ENCODE results near the gene FFAR3. TPM values are rescaled to one million over a fixed set of nuclear protein-coding genes. Genes with fewer than 3 reads are reported as not detected.

The FFAR3 gene
- total RNA-seq, 1 donor from 2014 or later, result not detected

DNA sequence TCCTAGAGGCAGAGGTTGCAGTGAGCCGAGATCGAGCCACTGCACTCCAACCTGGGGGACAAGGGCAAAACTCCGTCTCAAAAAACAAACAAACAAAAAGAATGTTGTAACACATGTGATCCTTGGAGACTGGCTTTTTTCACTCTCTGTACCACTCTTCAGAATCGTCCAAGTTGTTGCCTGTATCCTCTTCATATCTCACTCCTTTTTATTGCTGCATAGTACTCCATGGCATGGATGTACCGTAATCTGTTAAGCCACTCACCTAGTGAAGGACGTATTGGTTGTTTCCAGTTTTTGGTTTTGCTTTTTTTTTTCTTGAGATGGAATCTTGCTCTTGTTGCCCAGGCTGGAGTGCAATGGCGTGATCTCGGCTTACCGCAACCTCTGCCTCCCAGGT lies 36.2 kb upstream of the FFAR3 start:
- Histone ChIP-seq H3K36me3 (ENCODE audit: control insufficient read depth, insufficient read depth, low read length) (no peaks in the 10 kb centered on the region), H3K27me3 (ENCODE audit: control insufficient read depth, insufficient read depth, low read length) (peaks cover 3% of the 10 kb centered on the region), H3K4me3 (ENCODE audit: low read depth, low read length) (no peak overlapping the region)
- TF ChIP-seq, protein P1, sequence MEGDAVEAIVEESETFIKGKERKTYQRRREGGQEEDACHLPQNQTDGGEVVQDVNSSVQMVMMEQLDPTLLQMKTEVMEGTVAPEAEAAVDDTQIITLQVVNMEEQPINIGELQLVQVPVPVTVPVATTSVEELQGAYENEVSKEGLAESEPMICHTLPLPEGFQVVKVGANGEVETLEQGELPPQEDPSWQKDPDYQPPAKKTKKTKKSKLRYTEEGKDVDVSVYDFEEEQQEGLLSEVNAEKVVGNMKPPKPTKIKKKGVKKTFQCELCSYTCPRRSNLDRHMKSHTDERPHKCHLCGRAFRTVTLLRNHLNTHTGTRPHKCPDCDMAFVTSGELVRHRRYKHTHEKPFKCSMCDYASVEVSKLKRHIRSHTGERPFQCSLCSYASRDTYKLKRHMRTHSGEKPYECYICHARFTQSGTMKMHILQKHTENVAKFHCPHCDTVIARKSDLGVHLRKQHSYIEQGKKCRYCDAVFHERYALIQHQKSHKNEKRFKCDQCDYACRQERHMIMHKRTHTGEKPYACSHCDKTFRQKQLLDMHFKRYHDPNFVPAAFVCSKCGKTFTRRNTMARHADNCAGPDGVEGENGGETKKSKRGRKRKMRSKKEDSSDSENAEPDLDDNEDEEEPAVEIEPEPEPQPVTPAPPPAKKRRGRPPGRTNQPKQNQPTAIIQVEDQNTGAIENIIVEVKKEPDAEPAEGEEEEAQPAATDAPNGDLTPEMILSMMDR (IDR thresholded peaks at IDR 0.05; ENCODE audit: insufficient read depth, low read length, severe bottlenecking), result no peak
- DNase-seq (ENCODE audit: low read depth) (no peak), FAIRE-seq (no peak)

DNA sequence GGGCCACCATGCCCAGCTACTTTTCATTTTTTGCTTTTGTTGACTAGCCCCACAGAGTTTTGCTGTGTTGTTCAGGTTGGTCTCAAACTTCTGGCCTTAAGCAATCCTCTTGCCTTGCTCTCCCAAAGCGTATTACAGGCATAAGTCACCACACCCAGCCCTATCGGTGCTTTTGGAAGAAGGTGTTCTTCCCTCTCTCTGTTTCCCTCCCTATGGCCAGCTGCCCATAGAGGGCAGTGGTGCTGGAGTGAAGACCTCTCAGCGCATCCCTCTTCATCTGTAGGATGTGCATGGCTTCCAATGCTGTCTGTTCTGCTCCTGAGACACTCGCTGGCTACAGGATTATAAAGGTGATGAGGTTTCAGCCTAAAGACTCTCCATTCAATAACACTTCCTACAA lies 30.6 kb upstream of the FFAR3 start:
- TF ChIP-seq, protein P1 (IDR thresholded peaks at IDR 0.05; ENCODE audit: insufficient read depth, low read length, severe bottlenecking), result no peak
- no peak overlapping the region for H3K4me3 ChIP-seq (ENCODE audit: low read depth, low read length)
- no peaks in the 10 kb centered on the region for H3K27me3 ChIP-seq (ENCODE audit: control insufficient read depth, insufficient read depth, low read length)
- H3K36me3 ChIP-seq (ENCODE audit: control insufficient read depth, insufficient read depth, low read length), result no peaks in the 10 kb centered on the region
- no peak for FAIRE-seq
- no peak for DNase-seq (ENCODE audit: low read depth)

- TF ChIP-seq, protein P1 (IDR thresholded peaks at IDR 0.05; ENCODE audit: insufficient read depth, low read length, severe bottlenecking), result no peak
- Histone ChIP-seq H3K36me3 (ENCODE audit: control insufficient read depth, insufficient read depth, low read length) (no peaks in the 10 kb centered on the region), H3K27me3 (ENCODE audit: control insufficient read depth, insufficient read depth, low read length) (no peaks in the 10 kb centered on the region), H3K4me3 (ENCODE audit: low read depth, low read length) (no peak within 1 kb of the TSS)
- DNase-seq (ENCODE audit: low read depth) (no peak), FAIRE-seq (no peak)
Observed at GRCh38 chr19:35328851-35329285, 29.4 kb upstream of the FFAR3 start, which contains the start of gene CD22. CD22 (plus strand) TSS chr19:35329187; CDS start chr19:35332041, 2,854 bp downstream.

- H3K27me3 ChIP-seq (ENCODE audit: control insufficient read depth, insufficient read depth, low read length), result no peaks in the 10 kb centered on the region
- DNase-seq (ENCODE audit: low read depth) (no peak), FAIRE-seq (no peak)
- H3K36me3 ChIP-seq (ENCODE audit: control insufficient read depth, insufficient read depth, low read length), result no peaks in the 10 kb centered on the region
- no peak overlapping the region for H3K4me3 ChIP-seq (ENCODE audit: low read depth, low read length)
- TF ChIP-seq, protein P1 (IDR thresholded peaks at IDR 0.05; ENCODE audit: insufficient read depth, low read length, severe bottlenecking), result no peak
Observed at GRCh38 chr19:35329323-35329722, 28.9 kb upstream of the FFAR3 start.

GRCh38 chr19:35330475-35330874 lies 27.8 kb upstream of the FFAR3 start:
- H3K27me3 ChIP-seq (ENCODE audit: control insufficient read depth, insufficient read depth, low read length), result no peaks in the 10 kb centered on the region
- no peak overlapping the region for H3K4me3 ChIP-seq (ENCODE audit: low read depth, low read length)
- DNase-seq (ENCODE audit: low read depth), result no peak
- H3K36me3 ChIP-seq (ENCODE audit: control insufficient read depth, insufficient read depth, low read length), result no peaks in the 10 kb centered on the region
- FAIRE-seq, result no peak
- TF ChIP-seq, protein P1 (IDR thresholded peaks at IDR 0.05; ENCODE audit: insufficient read depth, low read length, severe bottlenecking), result no peak

GRCh38 chr19:35331551-35332214 lies 26.6 kb upstream of the FFAR3 start:
- FAIRE-seq (no peak), DNase-seq (ENCODE audit: low read depth) (no peak)
- Histone ChIP-seq H3K27me3 (ENCODE audit: control insufficient read depth, insufficient read depth, low read length) (no peaks in the 10 kb centered on the region), H3K36me3 (ENCODE audit: control insufficient read depth, insufficient read depth, low read length) (no peaks in the 10 kb centered on the region), H3K4me3 (ENCODE audit: low read depth, low read length) (no peak overlapping the region)
- TF ChIP-seq, protein P1 (IDR thresholded peaks at IDR 0.05; ENCODE audit: insufficient read depth, low read length, severe bottlenecking), result no peak
